ENCODE measurements around the gene ARF1.

ARF1 gene

GRCh38 chr1:228097333-228098081 is 15.0 kb downstream of the ARF1 start:
- TF ChIP-seq JUND (IDR thresholded peaks at IDR 0.05; ENCODE audit: low read depth) = no peak
- in situ Hi-C loops (cut with HindIII; ENCODE audit: low pct_unique_long_range_greater_than_20kb, low sequenced_read_pairs) = no loop called here
- no peak for DNase-seq (ENCODE audit: low read depth in 1 of 2, low spot score in 1 of 2)

GRCh38 chr1:228098323-228098931 is 15.9 kb downstream of the ARF1 start:
- in situ Hi-C loops (cut with HindIII; ENCODE audit: low pct_unique_long_range_greater_than_20kb, low sequenced_read_pairs) = no loop called here
- TF ChIP-seq JUND (IDR thresholded peaks at IDR 0.05; ENCODE audit: low read depth) = no peak
- no peak for DNase-seq (ENCODE audit: low read depth in 1 of 2, low spot score in 1 of 2)

GRCh38 chr1:228099331-228099732 is 16.8 kb downstream of the ARF1 start:
- DNase-seq (ENCODE audit: low read depth in 1 of 2, low spot score in 1 of 2) = peak in 1 of 2 experiments; percentile 1
- in situ Hi-C loops (cut with HindIII; ENCODE audit: low pct_unique_long_range_greater_than_20kb, low sequenced_read_pairs) = no loop called here
- TF ChIP-seq JUND (IDR thresholded peaks at IDR 0.05; ENCODE audit: low read depth) = no peak

- TF ChIP-seq JUND (IDR thresholded peaks at IDR 0.05; ENCODE audit: low read depth) = no peak
- in situ Hi-C loops (cut with HindIII; ENCODE audit: low pct_unique_long_range_greater_than_20kb, low sequenced_read_pairs) = no loop called here
- DNase-seq (ENCODE audit: low read depth in 1 of 2, low spot score in 1 of 2) = peak in 1 of 2 experiments; percentile 3
Observed at GRCh38 chr1:228100822-228101613, 18.5 kb downstream of the ARF1 start.

- no peak for TF ChIP-seq JUND (IDR thresholded peaks at IDR 0.05; ENCODE audit: low read depth)
- DNase-seq (ENCODE audit: low read depth in 1 of 2, low spot score in 1 of 2) = no peak
- in situ Hi-C loops (cut with HindIII; ENCODE audit: low pct_unique_long_range_greater_than_20kb, low sequenced_read_pairs) = no loop called here
Observed at GRCh38 chr1:228101614-228101993, 19.1 kb downstream of the ARF1 start.

- TF ChIP-seq JUND (IDR thresholded peaks at IDR 0.05; ENCODE audit: low read depth) = no peak
- peak; percentile 66 to 80 for DNase-seq (ENCODE audit: low read depth in 1 of 2, low spot score in 1 of 2)
- in situ Hi-C loops (cut with HindIII; ENCODE audit: low pct_unique_long_range_greater_than_20kb, low sequenced_read_pairs) = no loop called here
Observed at GRCh38 chr1:228101994-228102790, 19.7 kb downstream of the ARF1 start.

GRCh38 chr1:228102791-228103620 is 20.5 kb downstream of the ARF1 start, which contains the start of gene C1orf35:
C1orf35 (minus strand) TSS chr1:228103325; CDS start chr1:228103227, 98 bp downstream.
- TF ChIP-seq JUND (IDR thresholded peaks at IDR 0.05; ENCODE audit: low read depth) = no peak
- in situ Hi-C loops (cut with HindIII; ENCODE audit: low pct_unique_long_range_greater_than_20kb, low sequenced_read_pairs) = no loop called here
- peak; percentile 97 to 99 for DNase-seq (ENCODE audit: low read depth in 1 of 2, low spot score in 1 of 2)

- DNase-seq (ENCODE audit: low read depth in 1 of 2, low spot score in 1 of 2) = no peak
- TF ChIP-seq JUND (IDR thresholded peaks at IDR 0.05; ENCODE audit: low read depth) = no peak
- in situ Hi-C loops (cut with HindIII; ENCODE audit: low pct_unique_long_range_greater_than_20kb, low sequenced_read_pairs) = no loop called here
Observed at GRCh38 chr1:228104526-228105269, 22.2 kb downstream of the ARF1 start.

GRCh38 chr1:228105270-228105995 is 22.9 kb downstream of the ARF1 start:
- no peak for TF ChIP-seq JUND (IDR thresholded peaks at IDR 0.05; ENCODE audit: low read depth)
- in situ Hi-C loops (cut with HindIII; ENCODE audit: low pct_unique_long_range_greater_than_20kb, low sequenced_read_pairs) = no loop called here
- DNase-seq (ENCODE audit: low read depth in 1 of 2, low spot score in 1 of 2) = no peak

GRCh38 chr1:228105996-228106799 is 23.7 kb downstream of the ARF1 start:
- in situ Hi-C loops (cut with HindIII; ENCODE audit: low pct_unique_long_range_greater_than_20kb, low sequenced_read_pairs) = no loop called here
- no peak for TF ChIP-seq JUND (IDR thresholded peaks at IDR 0.05; ENCODE audit: low read depth)

More at GRCh38 chr1:228105996-228106799, 23.7 kb downstream of the ARF1 start:
- no peak for DNase-seq (ENCODE audit: low read depth in 1 of 2, low spot score in 1 of 2)

Data from T47D (cell line).